Skin epidermis (tissue), 12 donors: ENCODE results near the gene IL6ST.
A peak's percentile ranks its signal among the peaks of the same experiment; 100 is the strongest.

Source experiments
- H3K27ac ChIP-seq, 21 experiments: fragments of 200-600 bp; sonication (generic) in 11 of 21; one replicate each; pipeline ENCODE4 v1.5.0; 2020; ENCODE audit warnings: mild to moderate bottlenecking in 3 of 21, inconsistent platforms in 2 of 21, moderate library complexity in 2 of 21
- H3K4me3 ChIP-seq, 7 experiments: fragments of 200-600 bp; sonication (generic) in 2 of 7; one replicate each; pipeline ENCODE4 v1.5.0; 2020; ENCODE audit warnings: inconsistent platforms in 2 of 7, mild to moderate bottlenecking in 2 of 7, moderate library complexity in 1 of 7

Gene IL6ST

GRCh38 chr5:55925181-55925580 lies 69.6 kb downstream of the IL6ST start:
- no peak overlapping the region for H3K4me3 ChIP-seq
- no peak overlapping the region for H3K27ac ChIP-seq

- Histone ChIP-seq H3K27ac (no peak overlapping the region), H3K4me3 (no peak overlapping the region)
These were observed 70.0 kb downstream of the IL6ST start for GRCh38 chr5:55924744-55925143.

- H3K4me3 ChIP-seq = peak overlapping the region in 1 of 7 experiments; percentile 37
- peak overlapping the region in 2 of 21 experiments; percentile 44 to 55 for H3K27ac ChIP-seq
These were observed 70.8 kb downstream of the IL6ST start for GRCh38 chr5:55923865-55924500.

GRCh38 chr5:55923177-55923771 lies 71.5 kb downstream of the IL6ST start:
- H3K4me3 ChIP-seq = peak overlapping the region; percentile 6 to 37 (median 22)
- H3K27ac ChIP-seq = peak overlapping the region in 10 of 21 experiments; percentile 5 to 65 (median 50)

GRCh38 chr5:55921617-55922016 lies 73.1 kb downstream of the IL6ST start:
- H3K4me3 ChIP-seq = no peak overlapping the region
- no peak overlapping the region for H3K27ac ChIP-seq

GRCh38 chr5:55920784-55921183 lies 74.0 kb downstream of the IL6ST start:
- no peak overlapping the region for H3K27ac ChIP-seq
- no peak overlapping the region for H3K4me3 ChIP-seq

- Histone ChIP-seq H3K27ac (no peak overlapping the region), H3K4me3 (no peak overlapping the region)
These were observed 75.1 kb downstream of the IL6ST start for GRCh38 chr5:55919625-55920024.

GRCh38 chr5:55918087-55919035 lies 76.4 kb downstream of the IL6ST start:
- no peak overlapping the region for H3K27ac ChIP-seq

GRCh38 chr5:55917402-55918086 lies 77.2 kb downstream of the IL6ST start:
- H3K4me3 ChIP-seq = no peak overlapping the region
- H3K27ac ChIP-seq = no peak overlapping the region

More at GRCh38 chr5:55918087-55919035, 76.4 kb downstream of the IL6ST start:
- H3K4me3 ChIP-seq = no peak overlapping the region

GRCh38 chr5:55916986-55917385 lies 77.8 kb downstream of the IL6ST start:
- H3K4me3 ChIP-seq = no peak overlapping the region
- H3K27ac ChIP-seq = no peak overlapping the region

GRCh38 chr5:55915783-55916182 lies 79.0 kb downstream of the IL6ST start:
- Histone ChIP-seq H3K27ac (no peak overlapping the region), H3K4me3 (no peak overlapping the region)

GRCh38 chr5:55914971-55915370 lies 79.8 kb downstream of the IL6ST start:
- Histone ChIP-seq H3K4me3 (no peak overlapping the region), H3K27ac (no peak overlapping the region)

- Histone ChIP-seq H3K4me3 (no peak overlapping the region), H3K27ac (no peak overlapping the region)
These were observed 81.0 kb downstream of the IL6ST start for GRCh38 chr5:55913466-55914413.

GRCh38 chr5:55911784-55912653 lies 82.7 kb downstream of the IL6ST start:
- Histone ChIP-seq H3K4me3 (no peak overlapping the region), H3K27ac (no peak overlapping the region)

GRCh38 chr5:55908804-55909203 lies 86.0 kb downstream of the IL6ST start:
- Histone ChIP-seq H3K27ac (no peak overlapping the region), H3K4me3 (no peak overlapping the region)

- Histone ChIP-seq H3K4me3 (no peak overlapping the region), H3K27ac (no peak overlapping the region)
These were observed 86.8 kb downstream of the IL6ST start for GRCh38 chr5:55907927-55908326.

GRCh38 chr5:55905251-55905650 lies 89.5 kb downstream of the IL6ST start:
- Histone ChIP-seq H3K4me3 (no peak overlapping the region), H3K27ac (no peak overlapping the region)

GRCh38 chr5:55904152-55904551 lies 90.6 kb downstream of the IL6ST start:
- Histone ChIP-seq H3K27ac (no peak overlapping the region), H3K4me3 (no peak overlapping the region)
